Mucosa of descending colon (tissue), 3 donors: ENCODE results near the gene TRPM3. TPM values are rescaled to one million over a fixed set of nuclear protein-coding genes. Genes with fewer than 3 reads are reported as not detected.
A peak's percentile ranks its signal among the peaks of the same experiment; 100 is the strongest.
"Not testable (repeated sequence)": the region's sequence is repeated elsewhere in the genome, so short reads cannot be mapped to it uniquely, and the experiment has no call there.

Experiments
- ATAC-seq: fragments of 200-7000 bp; cut with Tn5 transposase; one replicate; pipeline ENCODE4 v1.9.1; 2020; ENCODE audit warnings: mild to moderate bottlenecking, moderate library complexity
- DNase-seq, 3 donors: peaks; one replicate each; pipeline ENCODE4 v3.0.0-alpha.2; 2020
- H3K36me3 ChIP-seq: fragments of 200-600 bp; one replicate; pipeline ENCODE4 v1.8.0; 2021; ENCODE audit warnings: low read depth, mild to moderate bottlenecking
- H3K4me1 ChIP-seq: fragments of 200-600 bp; one replicate; pipeline ENCODE4 v1.8.0; 2021; ENCODE audit warnings: low read depth, mild to moderate bottlenecking
- H3K4me3 ChIP-seq: fragments of 200-600 bp; one replicate; pipeline ENCODE4 v1.8.0; 2021; ENCODE audit warnings: mild to moderate bottlenecking
- H3K9me3 ChIP-seq: fragments of 200-600 bp; one replicate; pipeline ENCODE4 v1.8.0; 2021; ENCODE audit warnings: mild to moderate bottlenecking
- CTCF ChIP-seq: fragments of 200-600 bp; IDR thresholded peaks from one replicate; pipeline ENCODE4 v1.8.0; 2022; ENCODE audit warnings: antibody characterized with exemption, mild to moderate bottlenecking
- intact Hi-C, 2 donors: fragments of 100-400 bp; cut with DNase I in 1 of 2; cut with micrococcal nuclease in 1 of 2; formaldehyde crosslinking; loops; one replicate each; pipeline versions ENCODE4 v1.11.0 to v1.11.1; 2022; cut with DNase I, micrococcal nuclease
- total RNA-seq, 3 donors: library from RNA; stranded (reverse); fragmentation: NEBNext Ultra II Directional in 2 of 3; extraction: Animal tissue kit (Norgen Biotek cat#: 25700) in 2 of 3; gene quantifications; one replicate each; pipeline versions ENCODE4 v1.2.1 to v1.2.4, GENCODE V29; 2021 to 2023
- donor health status: DM: no; HTN: no; CAD: no; lungs with moderate emphysema.
- donor health status: DM: no; HTN: no; CAD: no.
- donor health status: DM: no; HTN: yes; CAD: no.

TRPM3 gene
- total RNA-seq, 3 donors from 2014 or later = 0.29 to 0.55 (median 0.51) TPM

- no peaks in the 10 kb centered on the region for H3K4me1 ChIP-seq
- intact Hi-C loops = no loop called here
- no peaks in the 10 kb centered on the region for H3K9me3 ChIP-seq
- H3K4me3 ChIP-seq = no peak overlapping the region
- ATAC-seq = no peak
- TF ChIP-seq CTCF = no peak
- no peak for DNase-seq
- no peaks in the 10 kb centered on the region for H3K36me3 ChIP-seq
Measured at GRCh38 chr9:70747261-70747718, 374.1 kb downstream of the TRPM3 start.

GRCh38 chr9:70746760-70747159 is 374.7 kb downstream of the TRPM3 start:
- Histone ChIP-seq H3K4me3 (no peak overlapping the region), H3K9me3 (no peaks in the 10 kb centered on the region), H3K4me1 (no peaks in the 10 kb centered on the region), H3K36me3 (no peaks in the 10 kb centered on the region)
- ATAC-seq (no peak), DNase-seq (no peak)
- intact Hi-C loops = no loop called here
- no peak for TF ChIP-seq CTCF

GRCh38 chr9:70746316-70746715 is 375.1 kb downstream of the TRPM3 start:
- no peak for DNase-seq

GRCh38 chr9:70724794-70725193 is 396.6 kb downstream of the TRPM3 start:
- H3K9me3 ChIP-seq, DNase-seq: not testable (repeated sequence)

More at GRCh38 chr9:70746316-70746715, 375.1 kb downstream of the TRPM3 start:
- intact Hi-C loops = no loop called here
- Histone ChIP-seq H3K36me3 (no peaks in the 10 kb centered on the region), H3K4me1 (no peaks in the 10 kb centered on the region), H3K9me3 (no peaks in the 10 kb centered on the region), H3K4me3 (no peak overlapping the region)
- no peak for TF ChIP-seq CTCF
- no peak for ATAC-seq

GRCh38 chr9:70724025-70724424 is 397.4 kb downstream of the TRPM3 start:
- H3K36me3 ChIP-seq, DNase-seq, H3K9me3 ChIP-seq, H3K4me1 ChIP-seq, ATAC-seq, H3K4me3 ChIP-seq, intact Hi-C loops: not testable (repeated sequence)

More at GRCh38 chr9:70724794-70725193, 396.6 kb downstream of the TRPM3 start:
- H3K4me1 ChIP-seq, H3K36me3 ChIP-seq, H3K4me3 ChIP-seq, intact Hi-C loops: not testable (repeated sequence)
- peak; percentile 22 for ATAC-seq

- H3K4me3 ChIP-seq, H3K4me1 ChIP-seq, H3K9me3 ChIP-seq, H3K36me3 ChIP-seq, ATAC-seq, intact Hi-C loops, DNase-seq: not testable (repeated sequence)
Measured at GRCh38 chr9:70706797-70707196, 414.6 kb downstream of the TRPM3 start.

- no peak for ATAC-seq
- no peak for DNase-seq
- Histone ChIP-seq H3K4me3 (no peak overlapping the region), H3K36me3 (no peaks in the 10 kb centered on the region), H3K4me1 (no peaks in the 10 kb centered on the region), H3K9me3 (no peaks in the 10 kb centered on the region)
- TF ChIP-seq CTCF = no peak
- intact Hi-C loops = no loop called here
Measured at GRCh38 chr9:70701163-70701562, 420.3 kb downstream of the TRPM3 start.
